Lung (tissue), 12 donors: ENCODE data around the gene NFE2L2. TPM values are rescaled to one million over a fixed set of nuclear protein-coding genes. Genes with fewer than 3 reads are reported as not detected.
A peak's percentile ranks its signal among the peaks of the same experiment; 100 is the strongest.

ENCODE experiments used
- ATAC-seq: fragments of 200-7000 bp; cut with Tn5 transposase; one replicate; pipeline ENCODE4 v1.9.1; 2020; ENCODE audit warnings: moderate number of reproducible peaks; ENCODE audit not compliant: insufficient read depth, low FRiP score
- DNase-seq, 3 donors: peaks; one replicate each; pipeline ENCODE4 v3.0.0-alpha.2; 2013 to 2017
- H3K27ac ChIP-seq, 2 donors: one replicate each; pipeline ENCODE4 v1.5.1; 2013; ENCODE audit warnings: mild to moderate bottlenecking in 2 of 2, moderate library complexity in 2 of 2, control low read depth in 1 of 2, inconsistent platforms in 1 of 2, low read depth in 1 of 2, low read length in 1 of 2
- H3K27me3 ChIP-seq, 3 donors: one replicate each; pipeline ENCODE4 v1.5.1; 2013; ENCODE audit warnings: low read length in 2 of 3; ENCODE audit not compliant: control insufficient read depth in 3 of 3, insufficient read depth in 3 of 3
- H3K36me3 ChIP-seq, 4 donors: one replicate each; pipeline ENCODE4 v1.5.1; 2013; ENCODE audit warnings: low read length in 4 of 4, mild to moderate bottlenecking in 1 of 4, moderate library complexity in 1 of 4; ENCODE audit not compliant: control insufficient read depth in 4 of 4, insufficient read depth in 4 of 4
- H3K4me1 ChIP-seq, 5 donors: one replicate each; pipeline ENCODE4 v1.5.1; 2013; ENCODE audit warnings: low read length in 5 of 5, mild to moderate bottlenecking in 2 of 5, moderate library complexity in 1 of 5; ENCODE audit not compliant: control insufficient read depth in 5 of 5, insufficient read depth in 5 of 5
- H3K4me3 ChIP-seq: one replicate; pipeline ENCODE4 v1.5.1; 2013; ENCODE audit warnings: mild to moderate bottlenecking, control low read depth, moderate library complexity
- H3K9ac ChIP-seq, 2 donors: one replicate each; pipeline ENCODE4 v1.5.1; 2013; ENCODE audit warnings: low read length in 2 of 2, control low read depth in 1 of 2; ENCODE audit not compliant: insufficient read depth in 1 of 2
- H3K9me3 ChIP-seq, 4 donors: one replicate each; pipeline ENCODE4 v1.5.1; 2013; ENCODE audit warnings: low read length in 3 of 4, mild to moderate bottlenecking in 1 of 4, moderate library complexity in 1 of 4; ENCODE audit not compliant: control insufficient read depth in 4 of 4, insufficient read depth in 3 of 4
- CTCF ChIP-seq: IDR thresholded peaks from 2 replicates; pipeline ENCODE4 v1.5.1; 2012; ENCODE audit warnings: mild to moderate bottlenecking; ENCODE audit errors: control extremely low read depth, extremely low read depth
- WGBS, 2 donors: extraction: QIAGEN DNeasy Blood & Tissue Kit; methylation state at CpG; one replicate each; pipeline ENCODE4 v1.1.7; 2013; 5-methylcytosine and 5-hydroxymethylcytosine counted together
- polyA plus RNA-seq, 2 donors: library from polyadenylated mRNA; stranded (reverse); fragments of 200-250 nt; gene quantifications; one replicate each; pipeline ENCODE4 v1.2.1, GENCODE V29; 2013
- total RNA-seq, 2 donors: library from RNA; depleted of rRNA in 1 of 2; stranded (reverse); fragments of >200 nt in 1 of 2; gene quantifications; one replicate each; pipeline ENCODE4 v1.2.1, GENCODE V29; 2014 to 2021
- donor health status: control.
- donor health status: control.
- donor health status: Bipolar disorder and iron deficiency.
- donor health status: healthy.
- donor health status: DM: yes; HTN: yes; CAD: no.

NFE2L2 gene
- total and polyA plus RNA-seq, 4 donors, result 45.5 to 145 (median 80.6) TPM

- no peaks in the 10 kb centered on the region for H3K27me3 ChIP-seq
- no peak for TF ChIP-seq CTCF
- 16 to 24% methylated on average over 5 of the region's 5 CpGs for WGBS, 2 donors
- H3K27ac ChIP-seq, result peak overlapping the region; percentile 64 to 95
- H3K4me3 ChIP-seq, result no peak overlapping the region
- no peak overlapping the region for H3K9ac ChIP-seq
- peaks cover 0 to under 1% (median 0%) of the 10 kb centered on the region in 4 donors for H3K9me3 ChIP-seq
- DNase-seq (peak in 2 of 3 donors; percentile 64 to 71), ATAC-seq (peak; percentile 68)
- H3K4me1 ChIP-seq, result peaks cover 27 to 60% (median 34%) of the 10 kb centered on the region in 5 donors
- peaks cover 0 to 5% (median 2%) of the 10 kb centered on the region in 4 donors for H3K36me3 ChIP-seq
These were observed 24.4 kb downstream of the NFE2L2 start for GRCh38 chr2:177239932-177240630.

- ATAC-seq (no peak), DNase-seq (no peak)
- no peak overlapping the region for H3K4me3 ChIP-seq
- peaks cover 0 to 8% (median 3%) of the 10 kb centered on the region in 4 donors for H3K36me3 ChIP-seq
- no peaks in the 10 kb centered on the region for H3K27me3 ChIP-seq
- H3K27ac ChIP-seq, result peak overlapping the region; percentile 59 to 80
- no peak for TF ChIP-seq CTCF
- H3K4me1 ChIP-seq, result peaks cover 27 to 53% (median 29%) of the 10 kb centered on the region in 5 donors
- 76 to 85% methylated on average over 6 of the region's 6 CpGs for WGBS, 2 donors
- no peak overlapping the region for H3K9ac ChIP-seq
- H3K9me3 ChIP-seq, result peaks cover 0 to 1% (median 0%) of the 10 kb centered on the region in 4 donors
These were observed 25.5 kb downstream of the NFE2L2 start for GRCh38 chr2:177239053-177239452.

- peaks cover 22 to 48% (median 24%) of the 10 kb centered on the region in 5 donors for H3K4me1 ChIP-seq
- peaks cover 0 to 1% (median 0%) of the 10 kb centered on the region in 4 donors for H3K9me3 ChIP-seq
- no peaks in the 10 kb centered on the region for H3K27me3 ChIP-seq
- H3K36me3 ChIP-seq, result peaks cover 6 to 14% (median 8%) of the 10 kb centered on the region in 4 donors
- ATAC-seq (no peak), DNase-seq (no peak)
- no peak overlapping the region for H3K27ac ChIP-seq
- 53 to 73% methylated on average over 2 of the region's 2 CpGs for WGBS, 2 donors
- no peak for TF ChIP-seq CTCF
- no peak overlapping the region for H3K9ac ChIP-seq
- H3K4me3 ChIP-seq, result no peak overlapping the region
These were observed 26.6 kb downstream of the NFE2L2 start for GRCh38 chr2:177237932-177238331.
